Measurements from ENCODE around the gene TCP1.

TCP1 gene

GRCh38 chr6:159836718-159837490 is 47.5 kb upstream of the TCP1 start:
- TF ChIP-seq ZC3H10 (CRISPR knock-in tag; IDR thresholded peaks at IDR 0.05) (no peak), PPARA (CRISPR knock-in tag; IDR thresholded peaks at IDR 0.05; ENCODE audit: borderline replicate concordance) (no peak), TOX (CRISPR knock-in tag; IDR thresholded peaks at IDR 0.05; ENCODE audit: borderline replicate concordance) (no peak), ARNTL (CRISPR knock-in tag; IDR thresholded peaks at IDR 0.05; ENCODE audit: borderline replicate concordance, low read depth) (no peak), ZFP3 (CRISPR knock-in tag; IDR thresholded peaks at IDR 0.05) (no peak), ZNF70 (CRISPR knock-in tag; IDR thresholded peaks at IDR 0.05) (no peak), ISL1 (CRISPR knock-in tag; IDR thresholded peaks at IDR 0.05) (no peak), ESRRG (CRISPR knock-in tag; IDR thresholded peaks at IDR 0.05) (no peak), CSRNP3 (CRISPR knock-in tag; IDR thresholded peaks at IDR 0.05) (no peak), SNAI2 (CRISPR knock-in tag; IDR thresholded peaks at IDR 0.05) (no peak), RARB (CRISPR knock-in tag; IDR thresholded peaks at IDR 0.05) (no peak), CSDC2 (CRISPR knock-in tag; IDR thresholded peaks at IDR 0.05) (no peak), CREB5 (CRISPR knock-in tag; IDR thresholded peaks at IDR 0.05; ENCODE audit: low read depth) (no peak), PATZ1 (CRISPR knock-in tag; IDR thresholded peaks at IDR 0.05; ENCODE audit: borderline replicate concordance) (no peak), BACH2 (CRISPR knock-in tag; IDR thresholded peaks at IDR 0.05; ENCODE audit: borderline replicate concordance) (no peak), ZNF8 (CRISPR knock-in tag; IDR thresholded peaks at IDR 0.05) (no peak)
- no peak for ATAC-seq

- no peak for ATAC-seq
- TF ChIP-seq ZNF565 (CRISPR knock-in tag; conservative IDR thresholded peaks at IDR 0.05; ENCODE audit: low read depth) (no peak), PPARA (CRISPR knock-in tag; IDR thresholded peaks at IDR 0.05; ENCODE audit: borderline replicate concordance) (no peak), SNAI2 (CRISPR knock-in tag; IDR thresholded peaks at IDR 0.05) (no peak), ZC3H10 (CRISPR knock-in tag; IDR thresholded peaks at IDR 0.05) (no peak), ZFP3 (CRISPR knock-in tag; IDR thresholded peaks at IDR 0.05) (no peak), ESRRG (CRISPR knock-in tag; IDR thresholded peaks at IDR 0.05) (no peak), PATZ1 (CRISPR knock-in tag; IDR thresholded peaks at IDR 0.05; ENCODE audit: borderline replicate concordance) (no peak), RARB (CRISPR knock-in tag; IDR thresholded peaks at IDR 0.05) (no peak), ZNF8 (CRISPR knock-in tag; IDR thresholded peaks at IDR 0.05) (no peak), TOX (CRISPR knock-in tag; IDR thresholded peaks at IDR 0.05; ENCODE audit: borderline replicate concordance) (no peak), CSDC2 (CRISPR knock-in tag; IDR thresholded peaks at IDR 0.05) (no peak), CREB5 (CRISPR knock-in tag; IDR thresholded peaks at IDR 0.05; ENCODE audit: low read depth) (no peak), ISL1 (CRISPR knock-in tag; IDR thresholded peaks at IDR 0.05) (no peak), GLIS3 (CRISPR knock-in tag; IDR thresholded peaks at IDR 0.05) (no peak), ARNTL (CRISPR knock-in tag; IDR thresholded peaks at IDR 0.05; ENCODE audit: borderline replicate concordance, low read depth) (no peak), ZFP30 (CRISPR knock-in tag; IDR thresholded peaks at IDR 0.05) (no peak), TSHZ2 (CRISPR knock-in tag; IDR thresholded peaks at IDR 0.05) (no peak), TCF4 (CRISPR knock-in tag; IDR thresholded peaks at IDR 0.05; ENCODE audit: borderline replicate concordance) (no peak)
Observed at GRCh38 chr6:159833997-159834603, 44.7 kb upstream of the TCP1 start.
